ENCODE data around the gene HHATL.

Gene HHATL

DNA sequence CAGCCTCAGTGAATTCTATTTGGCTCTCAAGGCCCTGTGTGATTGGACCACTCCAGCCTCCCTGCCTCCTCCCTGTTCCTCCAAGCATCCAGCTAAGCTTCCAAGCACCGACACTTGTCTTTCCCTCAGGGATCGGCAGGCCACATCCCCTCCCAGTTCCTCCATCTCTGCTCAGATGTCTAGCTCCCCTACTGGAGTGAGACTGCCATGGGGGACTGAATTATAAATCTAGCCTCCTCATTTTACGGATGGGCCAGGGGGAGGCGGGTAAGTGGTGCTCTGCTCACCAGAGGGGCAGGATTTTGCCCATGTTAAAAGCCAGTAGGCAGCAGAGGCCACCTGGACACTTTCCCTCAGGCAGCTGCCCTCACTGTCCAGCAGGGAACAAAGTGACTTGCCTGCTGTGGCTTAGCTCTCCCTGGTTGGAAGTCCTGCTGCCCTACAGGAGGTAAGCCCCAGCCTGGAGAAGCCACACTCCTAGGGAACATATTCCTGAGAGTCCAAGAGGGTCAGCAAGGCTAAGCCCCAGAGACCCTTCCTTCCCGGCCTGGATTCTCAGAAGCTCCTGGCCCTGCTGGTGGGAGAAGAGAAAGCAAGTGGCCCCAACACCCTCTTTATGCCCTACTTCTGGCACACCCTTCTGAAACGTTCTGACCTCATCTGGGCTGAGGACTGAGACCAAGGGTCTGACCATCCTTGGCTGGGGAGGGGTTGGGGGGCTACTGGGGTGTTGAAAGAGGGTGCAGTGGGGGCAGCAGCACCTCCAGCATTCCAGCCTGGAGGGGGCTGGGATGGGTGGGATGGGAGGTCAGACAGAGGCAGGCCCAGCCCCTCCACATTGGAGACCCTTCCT lies 9.1 kb upstream of the HHATL start:
- DNase-seq = no peak

DNA sequence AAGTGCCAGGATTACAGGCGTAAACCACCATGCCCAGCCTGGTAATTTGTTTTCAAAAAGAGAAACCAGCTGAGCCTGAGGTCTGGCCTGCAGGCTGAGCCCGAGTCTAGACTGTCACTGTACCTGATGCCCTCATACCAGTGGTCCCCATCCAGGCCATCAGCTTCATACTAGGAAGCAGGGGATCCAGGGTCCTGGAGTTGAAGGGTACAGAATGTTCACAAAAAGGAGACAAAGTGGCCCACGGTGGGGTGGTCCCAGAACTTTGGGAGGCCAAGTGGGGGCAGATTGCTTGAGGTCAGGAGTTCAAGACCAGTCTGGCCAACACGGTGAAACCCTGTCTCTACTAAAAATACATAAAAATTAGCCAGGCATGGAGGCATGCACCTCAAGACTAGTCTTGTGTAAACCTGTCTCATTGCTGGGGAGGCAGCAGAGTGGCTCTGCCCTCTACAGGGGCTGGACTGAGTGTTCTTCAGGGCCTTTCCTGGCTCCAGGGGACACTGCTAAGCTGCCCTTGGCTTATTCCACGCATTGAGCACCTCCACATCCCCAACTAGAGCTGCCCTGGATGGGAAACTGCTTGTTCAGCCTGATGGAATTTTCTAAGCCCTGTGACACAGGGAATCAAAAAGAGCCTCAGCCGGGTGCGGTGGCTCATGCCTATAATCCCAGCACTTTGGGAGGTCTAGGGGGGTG lies 7.9 kb upstream of the HHATL start:
- DNase-seq = no peak

DNA sequence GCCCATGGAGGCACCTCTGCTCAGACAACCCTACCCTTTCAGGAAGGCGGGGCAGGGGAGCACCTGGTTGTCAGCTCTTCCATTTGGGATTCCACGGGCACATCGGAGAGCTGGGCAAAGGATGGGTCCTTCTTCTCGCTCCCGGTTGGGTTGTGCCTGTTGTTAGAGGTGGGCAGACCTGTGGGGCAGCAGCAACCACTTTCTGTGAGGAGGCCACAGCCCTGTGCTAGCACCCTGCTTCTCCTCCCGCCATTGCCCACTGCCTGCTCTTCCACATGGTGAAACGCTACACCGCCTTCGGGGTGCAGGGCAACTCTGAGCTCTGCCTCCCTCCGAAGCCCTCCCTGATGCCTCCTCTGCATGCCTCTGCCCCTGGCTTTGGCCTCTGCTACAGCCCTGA lies 7.0 kb upstream of the HHATL start:
- DNase-seq = no peak

DNA sequence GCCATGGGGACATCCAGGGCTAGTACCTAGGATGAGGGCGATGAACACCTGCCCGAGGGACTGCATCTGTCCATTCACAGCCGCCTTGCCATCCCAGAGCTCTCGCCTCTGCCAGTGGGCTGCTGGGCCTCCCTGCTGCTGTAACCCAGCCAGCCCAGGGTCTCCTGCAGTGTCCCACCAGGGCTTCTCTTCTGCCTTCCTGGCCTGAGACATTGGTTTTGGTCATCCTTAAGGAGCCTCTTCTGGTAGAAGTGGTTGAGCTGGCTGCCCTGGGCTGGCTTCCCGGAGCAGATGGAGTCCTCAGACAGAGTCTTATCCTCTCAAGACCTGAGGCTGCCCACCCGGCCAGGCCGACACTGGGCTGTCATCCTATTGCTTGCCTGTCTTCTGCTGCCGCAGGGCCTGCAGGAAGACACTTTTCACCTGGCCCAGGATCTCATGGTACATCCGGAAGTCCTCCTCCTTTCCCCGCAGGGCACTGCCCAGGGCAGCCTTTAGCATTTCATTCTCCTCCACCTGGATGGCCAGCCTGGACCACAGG lies 6.1 kb upstream of the HHATL start:
- DNase-seq = no peak

DNA sequence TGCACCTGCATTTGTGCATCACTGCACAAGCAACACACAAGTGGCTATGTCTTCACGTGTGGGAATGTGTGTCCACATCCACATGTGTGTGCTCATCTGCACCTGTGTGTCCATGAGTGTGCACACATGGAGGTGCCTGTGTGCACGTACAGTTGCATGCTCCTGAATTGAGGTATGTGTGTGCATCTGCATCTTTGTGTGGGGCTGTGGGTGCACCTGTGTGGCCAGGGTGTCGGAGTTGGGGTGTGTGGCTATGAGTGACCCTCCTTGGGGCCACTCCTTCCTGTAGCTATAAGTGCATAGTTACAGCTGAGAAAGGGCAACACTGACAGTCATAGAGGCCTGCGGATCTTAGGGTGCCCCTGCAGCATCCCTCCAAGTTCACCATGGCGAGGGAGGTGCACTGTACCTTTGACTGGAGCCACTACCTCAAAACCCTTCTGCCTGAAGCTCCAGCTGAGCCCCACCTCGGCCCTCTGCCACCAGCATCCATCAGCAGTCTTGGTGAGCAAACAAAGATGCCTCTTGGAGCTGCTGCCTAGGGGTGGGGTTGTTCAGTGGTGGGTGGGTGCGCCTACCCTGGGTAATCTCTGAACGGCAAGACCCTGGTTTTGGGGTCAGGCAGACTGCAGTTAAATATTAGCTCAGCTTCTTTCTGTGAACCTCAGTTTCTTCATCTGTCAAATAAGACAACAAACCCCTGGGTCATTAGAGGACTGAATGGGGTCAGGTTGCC lies 5.2 kb upstream of the HHATL start:
- no peak for DNase-seq

DNA sequence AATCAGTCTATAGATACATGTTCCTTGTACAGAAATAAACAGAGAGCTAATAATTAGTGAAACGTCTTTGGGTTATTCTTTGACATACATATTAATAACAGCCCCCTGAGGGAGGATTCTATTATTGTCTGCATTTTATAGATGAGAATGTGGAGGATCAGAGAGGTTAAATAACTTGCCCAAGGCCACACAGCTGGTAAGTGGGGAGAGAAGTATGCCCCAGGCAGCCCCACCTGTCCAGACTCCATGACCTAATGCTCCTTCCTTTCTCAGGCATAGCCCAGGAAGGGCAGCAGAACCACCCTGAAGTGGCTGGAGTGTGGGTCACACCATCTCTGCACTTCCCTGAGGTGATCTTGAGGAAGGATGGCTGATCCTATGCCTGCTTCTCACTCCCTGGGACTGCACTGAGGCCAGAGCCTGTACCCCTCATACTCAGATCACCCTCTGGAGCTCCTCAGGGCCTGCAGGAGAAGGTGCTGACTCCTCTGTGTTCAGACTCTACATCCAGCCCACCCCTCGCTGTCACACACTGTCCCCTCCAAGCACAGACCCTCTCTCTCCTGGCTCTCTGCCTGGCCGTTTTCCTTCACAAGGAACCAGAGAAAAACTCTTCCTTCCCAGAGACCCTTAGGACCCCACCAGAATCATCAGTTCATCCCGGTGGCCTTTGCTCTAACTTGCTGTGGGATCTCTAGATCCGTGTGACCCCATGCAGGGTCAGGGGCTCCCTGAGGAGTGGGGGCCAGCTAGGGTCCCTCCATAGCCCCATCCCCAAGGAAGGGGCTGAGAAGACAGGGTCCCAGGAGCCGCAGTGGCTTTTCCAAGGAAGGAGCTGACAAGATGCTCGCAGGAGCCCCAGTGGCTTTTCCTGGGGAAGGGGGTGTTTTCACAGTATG lies 4.4 kb upstream of the HHATL start:
- no peak for DNase-seq

DNA sequence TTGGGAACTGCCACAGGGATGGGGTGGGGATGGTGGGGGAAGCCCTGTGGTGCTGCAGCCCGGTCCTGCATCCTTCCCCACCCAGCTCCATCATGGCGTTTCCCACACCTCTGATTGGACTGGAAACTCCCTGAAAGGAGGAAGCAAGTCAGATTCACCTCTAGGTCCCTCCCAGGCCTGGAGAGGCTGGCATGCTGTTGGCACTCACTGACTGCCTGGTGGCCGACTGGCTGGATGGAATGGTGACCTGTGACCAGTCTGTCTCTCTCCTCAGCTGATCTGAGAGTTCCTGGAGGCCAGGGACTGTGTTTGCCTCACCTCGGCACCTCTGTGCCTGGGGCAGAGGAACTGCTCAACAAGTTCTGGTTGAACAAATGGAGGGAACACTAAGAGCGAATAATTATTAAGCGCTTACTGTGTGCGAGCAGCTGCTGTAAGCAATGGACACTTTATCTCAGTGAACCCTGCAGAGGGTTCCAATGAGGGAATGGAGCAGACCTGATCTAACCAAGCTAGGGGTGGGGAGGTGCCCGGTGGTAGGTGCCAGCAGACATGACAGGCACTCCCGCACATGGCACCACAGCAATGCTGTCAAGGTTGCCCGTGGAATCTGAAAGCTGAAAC lies 3.5 kb upstream of the HHATL start:
- DNase-seq = no peak

DNA sequence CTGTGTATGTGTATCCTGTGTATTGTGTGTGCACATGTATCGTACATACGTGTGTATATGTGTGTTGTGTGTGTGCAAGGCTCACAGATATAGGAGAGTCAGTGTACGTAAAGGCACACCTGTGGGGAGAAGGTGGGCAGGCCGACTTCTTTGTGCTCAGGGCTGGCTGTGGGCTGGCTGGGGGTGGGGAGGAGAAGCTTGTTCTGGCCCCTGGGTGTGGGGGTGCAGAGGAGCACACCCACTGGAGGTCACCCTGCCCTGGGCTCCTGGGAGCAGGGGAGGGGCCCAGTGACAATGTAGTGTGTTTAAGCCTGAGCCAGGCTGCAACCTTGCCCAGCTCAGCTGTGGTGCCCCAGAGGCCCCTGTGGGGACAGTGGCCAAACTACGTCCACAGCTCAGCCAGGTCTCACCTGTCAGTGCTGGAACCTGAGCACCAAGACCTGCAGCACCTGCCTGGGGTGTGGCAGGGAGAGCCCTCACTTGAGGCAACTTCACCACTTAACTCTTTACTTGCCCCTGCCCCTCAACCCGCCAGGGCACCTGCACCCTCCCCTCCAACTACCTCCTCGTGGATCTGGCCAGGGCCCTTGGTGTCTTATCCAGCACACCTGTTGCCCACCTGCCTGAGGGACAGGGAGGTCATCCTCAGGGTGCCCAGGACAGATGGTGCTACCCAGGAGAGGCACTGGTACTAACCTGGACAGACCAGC lies 2.6 kb upstream of the HHATL start:
- DNase-seq = no peak

DNA sequence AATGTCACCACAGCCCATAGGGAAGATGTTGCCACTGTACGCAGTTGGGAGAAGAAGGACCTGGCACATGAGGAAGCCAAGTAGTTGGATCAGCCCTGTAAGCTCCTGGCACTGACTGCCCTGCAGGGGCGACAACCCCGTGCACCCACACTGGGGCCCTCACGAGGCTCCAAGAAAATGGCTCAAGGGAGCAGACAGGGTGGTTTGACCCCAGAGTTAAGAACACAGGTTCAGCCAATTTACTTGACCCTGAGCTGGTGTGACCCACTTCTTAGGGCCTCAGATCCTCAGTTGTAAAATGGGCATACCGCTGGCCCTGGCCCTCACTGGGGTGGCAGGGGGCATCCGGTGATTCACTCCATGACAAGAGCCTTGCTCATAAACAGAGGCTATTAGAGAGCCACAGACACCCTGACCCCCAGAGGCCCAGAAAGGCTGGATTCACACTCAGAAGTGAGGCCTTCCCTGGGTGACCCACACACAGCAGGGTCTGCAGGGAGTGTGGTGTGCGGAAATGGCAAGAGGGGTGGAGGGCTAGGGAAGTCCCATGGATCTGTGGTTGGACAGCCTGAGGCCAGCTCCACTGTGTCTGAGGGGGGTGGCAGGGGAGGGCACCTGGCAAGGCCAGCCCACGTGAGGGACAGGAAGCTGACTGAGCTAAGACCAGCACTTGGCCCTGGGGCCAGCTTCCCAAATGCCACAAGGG lies 1.7 kb upstream of the HHATL start:
- DNase-seq = no peak

DNA sequence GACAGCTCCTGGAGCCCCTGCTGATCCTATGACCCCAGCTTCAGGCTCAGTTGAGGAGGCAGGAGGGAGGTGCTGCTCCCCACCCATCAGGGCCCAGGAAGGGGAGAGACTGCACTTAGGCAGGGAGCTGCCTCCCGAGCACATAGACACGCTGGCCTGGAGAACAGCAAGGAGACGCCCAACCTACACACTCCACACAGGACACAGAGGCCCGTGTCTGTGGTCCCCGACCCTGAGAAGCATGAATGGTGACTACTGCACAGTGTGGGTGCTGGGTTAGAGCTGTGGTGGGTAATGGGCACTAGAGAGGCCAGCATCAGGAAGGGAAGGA lies 1.1 kb upstream of the HHATL start:
- no peak for DNase-seq

DNA sequence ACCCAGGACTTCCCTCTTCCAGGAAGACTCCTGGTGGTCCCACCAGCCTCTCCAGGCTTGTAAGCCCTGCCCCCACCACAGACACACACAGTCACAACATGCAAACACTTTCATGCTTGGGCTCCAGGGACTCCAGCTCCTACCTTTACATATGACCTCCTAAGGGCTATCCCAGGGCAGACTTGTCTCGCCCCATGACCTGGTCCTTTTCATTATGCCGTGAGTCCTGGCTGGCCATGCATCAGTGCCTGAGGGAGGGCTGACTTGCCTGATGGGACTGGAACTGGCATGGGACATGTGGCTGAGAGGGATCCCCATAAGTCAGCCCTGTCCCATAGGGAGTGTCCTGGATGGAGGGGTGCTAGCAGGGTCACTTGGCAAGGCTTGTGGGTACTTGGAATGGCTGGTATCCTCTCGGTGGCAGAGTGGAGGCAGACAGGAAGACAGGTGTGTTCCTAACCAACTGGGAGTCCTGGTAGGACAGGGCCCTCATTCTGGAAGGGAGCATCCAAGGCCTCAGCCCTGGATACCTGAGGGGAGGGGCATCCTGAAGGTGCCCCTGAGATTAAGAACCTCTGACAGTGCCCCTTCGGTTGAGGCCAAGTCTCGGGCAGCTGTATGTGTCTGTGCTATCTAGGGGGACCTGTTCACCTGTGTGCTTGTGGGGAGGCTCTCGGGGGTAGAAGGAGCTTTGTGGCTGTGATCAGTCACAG lies 540 bp upstream of the HHATL start:
- DNase-seq = no peak

DNA sequence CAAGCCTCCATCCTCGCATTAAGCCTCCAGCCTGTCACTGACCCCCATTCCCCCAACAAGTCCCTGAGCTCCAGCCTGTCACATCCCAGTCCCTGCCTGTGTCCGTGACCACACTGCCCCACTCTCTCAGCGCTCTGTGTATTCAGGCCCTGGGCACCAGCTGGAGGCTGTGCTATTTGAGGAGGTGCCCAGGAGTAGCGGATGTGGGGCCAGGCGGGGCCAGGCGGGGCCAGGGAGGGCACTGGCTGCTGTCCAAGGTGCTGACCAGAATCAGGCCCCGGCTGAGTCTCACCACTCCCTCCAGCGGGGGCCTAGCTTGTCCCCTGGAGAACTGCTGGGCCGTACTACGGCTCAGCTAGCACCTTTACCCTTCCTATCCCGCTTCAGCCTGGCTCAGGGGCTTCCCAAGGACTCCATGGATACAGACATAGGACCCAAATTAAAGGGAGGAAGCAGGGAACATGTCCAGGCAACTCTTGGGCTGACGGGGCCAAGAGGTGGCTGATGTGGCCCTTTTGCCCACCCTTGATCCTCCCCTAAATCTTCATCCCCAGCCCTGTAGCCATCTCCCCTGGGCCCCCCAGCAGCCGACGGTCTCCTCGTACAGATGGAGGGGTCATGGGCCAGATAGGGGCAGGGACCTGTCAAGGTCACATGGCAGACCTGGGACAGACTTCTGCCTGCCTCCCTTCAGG lies 1.1 kb downstream of the HHATL start:
- no peak for DNase-seq

DNA sequence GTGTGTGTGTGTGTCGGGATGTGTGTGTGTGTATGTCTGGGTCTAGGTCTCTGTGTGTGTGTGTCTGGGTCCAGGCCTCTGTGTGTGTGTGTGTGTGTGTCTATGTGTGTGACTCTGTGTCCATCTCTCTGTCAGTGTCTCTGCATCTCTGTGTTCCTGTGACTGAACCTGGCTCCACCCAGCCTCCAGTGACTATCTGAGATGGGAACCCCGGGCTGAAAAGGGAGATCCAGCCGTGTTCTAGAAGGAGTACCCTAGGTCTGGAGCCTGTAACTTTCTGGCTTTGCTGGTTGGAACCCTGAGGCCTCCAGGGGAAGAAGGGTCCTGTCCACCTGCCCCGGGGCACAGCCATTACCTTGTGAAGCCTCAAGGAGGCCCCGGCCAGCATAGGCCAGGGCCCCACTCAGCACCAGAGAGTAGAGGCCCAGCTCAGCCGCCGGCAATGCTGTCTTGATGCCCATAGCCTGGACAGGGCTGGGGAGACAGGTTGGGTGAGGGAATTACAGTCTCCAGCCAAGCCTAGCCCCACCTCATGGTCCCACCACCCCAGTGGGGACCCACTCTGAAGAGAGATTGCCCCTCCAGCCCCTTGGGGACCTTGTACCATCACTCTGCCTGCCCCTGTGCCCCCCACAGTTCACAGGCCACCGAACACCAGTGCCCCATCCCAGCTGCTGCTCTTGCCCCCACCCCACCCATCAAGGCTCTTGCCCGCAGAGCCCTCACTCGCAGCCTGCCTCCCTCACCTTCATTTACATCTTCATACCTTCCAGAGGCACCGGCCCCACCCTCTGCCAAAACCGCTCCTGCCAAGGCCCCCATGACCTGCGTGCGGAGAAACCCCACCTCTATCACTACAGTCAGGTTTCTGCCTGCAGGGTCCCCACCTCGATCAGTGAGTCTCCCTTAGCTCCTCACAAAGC lies 2.0 kb downstream of the HHATL start:
- no peak for DNase-seq

DNA sequence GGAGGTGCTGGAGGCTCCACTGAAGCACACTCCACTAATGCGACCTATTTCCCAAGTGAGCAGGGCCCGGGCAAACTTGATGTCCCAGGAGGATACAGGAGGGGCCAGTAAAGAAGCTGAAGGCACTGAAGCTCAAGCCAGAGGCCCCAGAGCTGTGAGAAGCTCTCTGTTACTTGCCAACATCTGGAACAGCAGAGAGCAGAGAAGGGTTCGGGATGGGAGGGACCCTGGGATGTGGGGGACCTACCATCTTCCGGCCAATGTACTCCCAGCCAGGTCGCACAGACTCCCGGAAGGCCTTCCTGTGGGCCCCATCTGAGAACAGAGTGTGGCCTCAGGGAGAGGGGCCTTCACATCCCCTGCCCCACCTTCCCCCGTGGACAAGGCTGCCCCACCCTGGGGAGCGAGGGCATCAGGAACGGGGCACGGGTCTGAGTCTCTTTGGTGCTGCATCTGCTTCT lies 3.1 kb downstream of the HHATL start:
- DNase-seq = no peak

DNA sequence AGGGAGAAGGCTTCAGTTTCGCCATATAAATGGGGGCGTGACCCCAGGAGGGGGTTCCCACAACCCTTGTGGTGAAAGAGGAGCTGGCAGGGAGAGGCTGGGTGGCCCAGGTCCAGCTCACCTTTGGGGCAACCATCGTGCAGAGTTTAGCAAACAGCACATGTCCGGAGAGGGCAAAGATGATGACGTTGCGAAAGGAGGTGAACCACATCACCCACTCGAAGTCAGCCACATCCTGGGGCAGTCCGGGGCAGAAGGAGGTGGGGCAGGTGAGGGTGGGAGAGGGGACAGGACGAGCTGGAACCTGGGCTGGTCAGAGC lies 3.7 kb downstream of the HHATL start:
- no peak for DNase-seq

DNA sequence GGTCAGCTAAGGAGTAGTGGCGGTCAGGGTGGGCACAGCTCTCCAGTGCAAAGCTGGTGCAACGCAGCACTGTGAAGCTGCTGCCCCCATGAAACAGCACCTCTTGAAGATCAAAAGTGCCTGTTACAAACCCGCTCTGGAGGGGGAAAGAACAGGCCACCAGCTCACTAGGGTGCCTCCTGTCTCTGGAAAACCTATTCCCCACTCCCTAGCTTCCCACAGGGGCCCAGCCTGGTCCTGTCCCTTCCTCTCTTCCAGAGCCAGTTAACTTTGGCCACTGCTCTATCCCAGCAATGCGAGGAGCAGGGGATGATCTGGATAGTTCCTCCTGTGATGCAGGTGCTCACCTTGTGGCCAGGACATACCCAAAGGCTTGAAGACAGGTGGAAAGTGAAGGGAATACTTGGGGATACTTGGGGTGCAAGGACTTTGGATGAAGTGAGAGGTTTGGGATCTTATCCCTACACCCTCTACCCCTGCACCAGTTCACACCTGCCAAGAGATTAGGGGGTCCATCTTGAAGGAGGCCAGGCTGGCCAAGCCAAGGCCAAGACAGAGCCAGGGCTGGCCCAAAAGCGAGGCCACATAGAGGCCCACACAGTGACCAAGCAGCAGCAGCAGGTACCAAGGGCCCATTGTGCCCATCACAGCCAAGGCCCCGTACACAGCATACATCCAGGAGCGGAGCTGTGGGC lies 4.2 kb downstream of the HHATL start:
- no peak for DNase-seq

DNA sequence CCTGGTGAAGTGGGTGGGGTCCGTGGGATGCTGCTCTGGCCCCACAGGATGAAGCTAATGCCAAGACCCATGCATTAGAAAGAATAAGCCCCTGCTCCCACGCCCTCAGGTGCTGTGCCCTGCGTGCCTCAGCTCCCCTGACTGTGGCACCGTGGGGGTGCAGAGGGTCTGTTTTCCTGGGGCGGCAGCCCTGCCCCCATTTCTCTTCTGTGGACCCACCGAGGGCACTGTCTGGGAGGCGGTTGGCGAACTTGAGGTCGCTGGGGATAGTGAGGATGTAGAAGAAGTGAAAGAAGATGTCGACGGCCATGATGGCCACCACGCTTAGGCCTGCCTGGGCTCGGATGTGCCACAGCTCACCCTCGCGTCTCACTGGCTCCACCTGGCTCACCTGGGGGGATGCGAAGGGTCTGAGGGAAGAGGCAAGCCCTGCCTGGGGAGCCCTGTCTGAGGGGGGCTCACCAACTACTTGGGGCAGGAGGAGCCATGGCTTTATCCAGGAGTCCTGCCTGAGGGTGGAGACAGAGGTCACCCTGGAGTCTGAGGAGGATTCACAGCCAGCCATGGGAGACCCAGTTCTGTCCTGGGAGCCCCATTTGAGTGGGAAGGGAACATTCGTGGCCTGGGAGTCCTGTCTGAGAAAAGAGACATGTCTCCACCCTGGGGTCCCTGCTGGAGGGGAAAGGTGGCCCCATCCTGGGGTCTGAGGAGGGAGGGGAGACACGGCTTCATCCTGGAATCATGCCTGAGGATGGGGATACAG lies 5.1 kb downstream of the HHATL start:
- DNase-seq = no peak

All from NCI-H2029 (cell line).